H9 (cell line): Measurements from ENCODE around the gene POLR2H. TPM values are rescaled to one million over a fixed set of nuclear protein-coding genes. Genes with fewer than 3 reads are reported as not detected.
A peak's percentile ranks its signal among the peaks of the same experiment; 100 is the strongest.

Experiments used
- DNase-seq: peaks from one replicate; pipeline ENCODE4 v3.0.0-alpha.2; 2017
- H2AFZ ChIP-seq: one replicate; pipeline ENCODE4 v1.6.1; 2013; ENCODE audit warnings: mild to moderate bottlenecking, low read length, control low read depth, moderate library complexity
- H2AK5ac ChIP-seq: 2 replicates; pipeline ENCODE4 v1.6.1; 2013; ENCODE audit warnings: low read length, control low read depth, mixed read lengths; ENCODE audit not compliant: insufficient read length
- H2BK120ac ChIP-seq: one replicate; pipeline ENCODE4 v1.6.1; 2013; ENCODE audit warnings: low read depth, mild to moderate bottlenecking, low read length, control low read depth, inconsistent platforms; ENCODE audit not compliant: poor library complexity, severe bottlenecking
- H2BK12ac ChIP-seq: 2 replicates; pipeline ENCODE4 v1.6.1; 2013; ENCODE audit warnings: low read length, control low read depth, mixed read lengths, low read depth; ENCODE audit not compliant: insufficient read length
- H2BK15ac ChIP-seq: 2 replicates; pipeline ENCODE4 v1.6.1; 2013; ENCODE audit warnings: low read depth, low read length, control low read depth
- H2BK20ac ChIP-seq: one replicate; pipeline ENCODE4 v1.6.1; 2013; ENCODE audit warnings: low read depth, mild to moderate bottlenecking, low read length, control low read depth, inconsistent platforms; ENCODE audit not compliant: poor library complexity, severe bottlenecking
- H2BK5ac ChIP-seq: 2 replicates; pipeline ENCODE4 v1.6.1; 2013; ENCODE audit warnings: low read length, control low read depth, mixed read lengths; ENCODE audit not compliant: insufficient read length
- H3K14ac ChIP-seq: 2 replicates; pipeline ENCODE4 v1.6.1; 2013; ENCODE audit warnings: low read length, control low read depth; ENCODE audit not compliant: insufficient read depth
- H3K18ac ChIP-seq: 2 replicates; pipeline ENCODE4 v1.6.1; 2013; ENCODE audit warnings: low read depth, mild to moderate bottlenecking, mixed read lengths, low read length, control low read depth; ENCODE audit not compliant: insufficient read length
- H3K23ac ChIP-seq: 2 replicates; pipeline ENCODE4 v1.6.1; 2013; ENCODE audit warnings: low read length, control low read depth, mixed read lengths, low read depth; ENCODE audit not compliant: insufficient read length
- H3K23me2 ChIP-seq: 2 replicates; pipeline ENCODE4 v1.6.1; 2013; ENCODE audit warnings: low read depth, mild to moderate bottlenecking, mixed read lengths, low read length, control low read depth; ENCODE audit not compliant: insufficient read length, poor library complexity, severe bottlenecking
- H3K27ac ChIP-seq: 2 replicates; pipeline ENCODE4 v1.5.1; 2013; ENCODE audit warnings: low read length, control low read depth, mixed read lengths, low read depth; ENCODE audit not compliant: insufficient read length
- H3K27me3 ChIP-seq: 2 replicates; pipeline ENCODE4 v1.6.1; 2013; ENCODE audit warnings: low read length, control low read depth, inconsistent platforms; ENCODE audit not compliant: insufficient read depth
- H3K4ac ChIP-seq: 2 replicates; pipeline ENCODE4 v1.6.1; 2013; ENCODE audit warnings: low read depth, mild to moderate bottlenecking, control low read depth, inconsistent platforms, low read length, moderate library complexity
- H3K4me1 ChIP-seq: 2 replicates; pipeline ENCODE4 v1.6.1; 2013; ENCODE audit warnings: low read length, control low read depth, inconsistent platforms; ENCODE audit not compliant: insufficient read depth
- H3K4me2 ChIP-seq: 2 replicates; pipeline ENCODE4 v1.6.1; 2013; ENCODE audit warnings: low read length, control low read depth, mixed read lengths; ENCODE audit not compliant: insufficient read length, insufficient read depth
- H3K56ac ChIP-seq: 2 replicates; pipeline ENCODE4 v1.6.1; 2013; ENCODE audit warnings: low read depth, mild to moderate bottlenecking, mixed read lengths, low read length, control low read depth; ENCODE audit not compliant: insufficient read length
- H3K79me1 ChIP-seq: 2 replicates; pipeline ENCODE4 v1.6.1; 2013; ENCODE audit warnings: low read depth, mild to moderate bottlenecking, moderate library complexity, low read length, control low read depth, inconsistent platforms; ENCODE audit not compliant: insufficient read depth, poor library complexity, severe bottlenecking
- H3K79me2 ChIP-seq: 2 replicates; pipeline ENCODE4 v1.6.1; 2013; ENCODE audit warnings: low read length, control low read depth, inconsistent platforms; ENCODE audit not compliant: insufficient read depth
- H3K9ac ChIP-seq: 2 replicates; pipeline ENCODE4 v1.6.1; 2013; ENCODE audit warnings: low read length, control low read depth, mixed read lengths; ENCODE audit not compliant: insufficient read length; ENCODE audit errors: extremely low read depth
- H3K9me3 ChIP-seq: one replicate; pipeline ENCODE4 v1.6.1; 2013; ENCODE audit warnings: low read depth, low read length, inconsistent platforms; ENCODE audit not compliant: control insufficient read depth
- H3T11ph ChIP-seq: one replicate; pipeline ENCODE4 v1.6.1; 2013; ENCODE audit warnings: mild to moderate bottlenecking, low read length, control low read depth, inconsistent platforms
- H4K20me1 ChIP-seq: one replicate; pipeline ENCODE4 v1.6.1; 2013; ENCODE audit not compliant: control insufficient read depth, insufficient read length, insufficient read depth
- H4K5ac ChIP-seq: 2 replicates; pipeline ENCODE4 v1.6.1; 2013; ENCODE audit warnings: low read depth, mild to moderate bottlenecking, mixed read lengths, low read length, control low read depth; ENCODE audit not compliant: insufficient read length
- H4K8ac ChIP-seq: replicated peaks from 2 replicates; pipeline ENCODE4 v1.6.1; 2013; ENCODE audit warnings: low read length, control low read depth, mixed read lengths, low read depth; ENCODE audit not compliant: insufficient read length
- H4K91ac ChIP-seq: 2 replicates; pipeline ENCODE4 v1.6.1; 2013; ENCODE audit warnings: low read depth, mild to moderate bottlenecking, moderate library complexity, mixed read lengths, low read length, control low read depth; ENCODE audit not compliant: insufficient read length
- H3K27ac Mint-ChIP-seq, 3 experiments: 2 replicates in 2 of 3; 3 replicates in 1 of 3; pipeline ENCODE4 v1.8.0; 2020 to 2021; ENCODE audit warnings: mixed read lengths in 3 of 3, mild to moderate bottlenecking in 1 of 3, moderate library complexity in 1 of 3
- H3K27me3 Mint-ChIP-seq: 2 replicates; pipeline ENCODE4 v1.8.0; 2021; ENCODE audit warnings: low read depth, mild to moderate bottlenecking, moderate library complexity, mixed read lengths
- H3K36me3 Mint-ChIP-seq, 3 experiments: 2 replicates in 2 of 3; 3 replicates in 1 of 3; pipeline ENCODE4 v1.8.0; 2020 to 2021; ENCODE audit warnings: low read depth in 3 of 3, mixed read lengths in 3 of 3; ENCODE audit not compliant: insufficient read depth in 1 of 3
- H3K4me1 Mint-ChIP-seq, 2 experiments: 2 replicates each; pipeline ENCODE4 v1.8.0; 2020; ENCODE audit warnings: mixed read lengths in 2 of 2
- H3K4me3 Mint-ChIP-seq, 2 experiments: 2 replicates in 1 of 2; 3 replicates in 1 of 2; pipeline ENCODE4 v1.8.0; 2020 to 2021; ENCODE audit warnings: mild to moderate bottlenecking in 2 of 2, mixed read lengths in 2 of 2, moderate library complexity in 1 of 2
- H3K9me3 Mint-ChIP-seq, 2 experiments: 2 replicates in 1 of 2; 3 replicates in 1 of 2; pipeline ENCODE4 v1.8.0; 2020; ENCODE audit warnings: mild to moderate bottlenecking in 2 of 2, mixed read lengths in 2 of 2, moderate library complexity in 1 of 2
- WGBS: extraction: QIAGEN DNeasy Blood & Tissue Kit; methylation state at CpG from one replicate; pipeline ENCODE4 v1.1.7; 2013; ENCODE audit warnings: missing lambda C conversion rate, low lambda C conversion rate, mixed read lengths; ENCODE audit not compliant: insufficient read length; ENCODE audit errors: extremely low coverage; 5-methylcytosine and 5-hydroxymethylcytosine counted together
- total RNA-seq: library from RNA; stranded (reverse); gene quantifications from 2 replicates; pipeline ENCODE4 v1.2.1, GENCODE V29; 2021
- TF ChIP-seq, protein P1 (sequence below): fragments of 200-600 bp; sonication (generic); conservative IDR thresholded peaks from 3 replicates; pipeline ENCODE4 v1.8.0; 2021; ENCODE audit warnings: antibody characterized with exemption, mild to moderate bottlenecking

POLR2H gene
- total RNA-seq, 1 experiment from 2014 or later = 115 TPM

DNA sequence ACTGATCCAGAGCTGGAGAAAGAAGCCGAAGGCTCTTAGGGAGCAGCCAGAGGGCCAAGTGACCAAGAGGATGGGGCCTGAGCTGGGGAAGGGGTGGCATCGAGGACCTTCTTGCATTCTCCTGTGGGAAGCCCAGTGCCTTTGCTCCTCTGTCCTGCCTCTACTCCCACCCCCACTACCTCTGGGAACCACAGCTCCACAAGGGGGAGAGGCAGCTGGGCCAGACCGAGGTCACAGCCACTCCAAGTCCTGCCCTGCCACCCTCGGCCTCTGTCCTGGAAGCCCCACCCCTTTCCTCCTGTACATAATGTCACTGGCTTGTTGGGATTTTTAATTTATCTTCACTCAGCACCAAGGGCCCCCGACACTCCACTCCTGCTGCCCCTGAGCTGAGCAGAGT lies 27.9 kb downstream of the POLR2H start:
- H3K18ac ChIP-seq = no peak overlapping the region
- no peaks in the 10 kb centered on the region; a peak in 1 of 5 replicates for H3K9me3 Mint-ChIP-seq
- no peak overlapping the region for H3K4me2 ChIP-seq
- H3K14ac ChIP-seq = no peak overlapping the region; the same call in 1 of the 2 replicates
- H2BK15ac ChIP-seq = no peak overlapping the region
- H4K8ac ChIP-seq = no peak overlapping the region
- H2AFZ ChIP-seq = no peak overlapping the region
- H3K56ac ChIP-seq = no peak overlapping the region
- H3K4me1 ChIP-seq = no peaks in the 10 kb centered on the region
- no peak overlapping the region for H3K23ac ChIP-seq
- H3T11ph ChIP-seq = no peak overlapping the region
- no peaks in the 10 kb centered on the region for H3K36me3 Mint-ChIP-seq
- H3K9ac ChIP-seq = no peak overlapping the region
- H4K20me1 ChIP-seq = no peaks in the 10 kb centered on the region
- H3K9me3 ChIP-seq = no peaks in the 10 kb centered on the region
- TF ChIP-seq, protein P1, sequence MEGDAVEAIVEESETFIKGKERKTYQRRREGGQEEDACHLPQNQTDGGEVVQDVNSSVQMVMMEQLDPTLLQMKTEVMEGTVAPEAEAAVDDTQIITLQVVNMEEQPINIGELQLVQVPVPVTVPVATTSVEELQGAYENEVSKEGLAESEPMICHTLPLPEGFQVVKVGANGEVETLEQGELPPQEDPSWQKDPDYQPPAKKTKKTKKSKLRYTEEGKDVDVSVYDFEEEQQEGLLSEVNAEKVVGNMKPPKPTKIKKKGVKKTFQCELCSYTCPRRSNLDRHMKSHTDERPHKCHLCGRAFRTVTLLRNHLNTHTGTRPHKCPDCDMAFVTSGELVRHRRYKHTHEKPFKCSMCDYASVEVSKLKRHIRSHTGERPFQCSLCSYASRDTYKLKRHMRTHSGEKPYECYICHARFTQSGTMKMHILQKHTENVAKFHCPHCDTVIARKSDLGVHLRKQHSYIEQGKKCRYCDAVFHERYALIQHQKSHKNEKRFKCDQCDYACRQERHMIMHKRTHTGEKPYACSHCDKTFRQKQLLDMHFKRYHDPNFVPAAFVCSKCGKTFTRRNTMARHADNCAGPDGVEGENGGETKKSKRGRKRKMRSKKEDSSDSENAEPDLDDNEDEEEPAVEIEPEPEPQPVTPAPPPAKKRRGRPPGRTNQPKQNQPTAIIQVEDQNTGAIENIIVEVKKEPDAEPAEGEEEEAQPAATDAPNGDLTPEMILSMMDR = no peak
- no peaks in the 10 kb centered on the region for H3K79me2 ChIP-seq
- H3K4ac ChIP-seq = no peak overlapping the region
- no peak overlapping the region for H2AK5ac ChIP-seq
- WGBS = no CpG with 5 or more reads among the region's 5 CpGs
- H2BK5ac ChIP-seq = no peak overlapping the region
- no peaks in the 10 kb centered on the region for H3K23me2 ChIP-seq
- H3K27me3 ChIP-seq = no peaks in the 10 kb centered on the region
- no peak overlapping the region for H2BK20ac ChIP-seq
- H2BK120ac ChIP-seq = no peak overlapping the region
- H3K27me3 Mint-ChIP-seq = peaks cover 26% of the 10 kb centered on the region
- no peaks in the 10 kb centered on the region for H3K79me1 ChIP-seq
- H4K91ac ChIP-seq = no peak overlapping the region
- H4K5ac ChIP-seq = no peak overlapping the region
- H3K27ac Mint-ChIP-seq = peak overlapping the region in 1 of 3 experiments; percentile 40; a peak in 1 of 7 replicates
- H3K4me1 Mint-ChIP-seq = peaks cover 6 to 7% of the 10 kb centered on the region in 2 experiments; a peak in 3 of 4 replicates
- no peak overlapping the region for H2BK12ac ChIP-seq
- no peak overlapping the region for H3K4me3 Mint-ChIP-seq
- no peak for DNase-seq
- no peak overlapping the region for H3K27ac ChIP-seq
